Measurements from ENCODE around the gene DDX47.

GRCh38 chr12:12837025-12837812 is 24.1 kb downstream of the DDX47 start:
- TF ChIP-seq CTCF (IDR thresholded peaks at IDR 0.05; ENCODE audit: low read depth, low read length, missing input control) (peak; percentile 38), YY1 (IDR thresholded peaks at IDR 0.05) (no peak), HNF4G (IDR thresholded peaks at IDR 0.05) (no peak), ATF3 (IDR thresholded peaks at IDR 0.05) (no peak), RAD21 (IDR thresholded peaks at IDR 0.05) (peak; percentile 55 to 72), GABPA (IDR thresholded peaks at IDR 0.05 in 1 of 2, conservative IDR thresholded peaks at IDR 0.05 in 1 of 2) (no peak)
